Activated T-helper 17 cell treated with anti-CD3 and anti-CD28 coated beads, Interleukin-2, amount 50 U/mL, for 72 hours (primary cell): ENCODE results near the gene LIN52. TPM values are rescaled to one million over a fixed set of nuclear protein-coding genes. Genes with fewer than 3 reads are reported as not detected.
A peak's percentile ranks its signal among the peaks of the same experiment; 100 is the strongest.

Experiments
- ATAC-seq: fragments of 150-1000 bp; cut with Tn5 transposase; replicated peaks from 2 replicates; pipeline ENCODE4 v1.10.0; 2021; ENCODE audit warnings: mild to moderate bottlenecking, moderate library complexity
- H3K27ac Mint-ChIP-seq: one replicate; pipeline ENCODE4 v1.8.0; 2022; ENCODE audit warnings: mixed read lengths
- H3K27me3 Mint-ChIP-seq: one replicate; pipeline ENCODE4 v1.8.0; 2022; ENCODE audit warnings: mixed read lengths
- H3K36me3 Mint-ChIP-seq: one replicate; pipeline ENCODE4 v1.8.0; 2022; ENCODE audit warnings: low read depth, mild to moderate bottlenecking, mixed read lengths
- H3K4me1 Mint-ChIP-seq: one replicate; pipeline ENCODE4 v1.8.0; 2022; ENCODE audit warnings: mixed read lengths
- H3K4me3 Mint-ChIP-seq: one replicate; pipeline ENCODE4 v1.8.0; 2022; ENCODE audit warnings: mild to moderate bottlenecking, mixed read lengths
- H3K9me3 Mint-ChIP-seq: one replicate; pipeline ENCODE4 v1.8.0; 2022; ENCODE audit warnings: mixed read lengths
- total RNA-seq, 2 donors: library from RNA; stranded (reverse); gene quantifications; one replicate each; pipeline ENCODE4 v1.2.3, GENCODE V29; 2022

The LIN52 gene
- total RNA-seq, 2 donors from 2014 or later, result 15.4 to 19.7 TPM

GRCh38 chr14:74194506-74195274 lies 109.9 kb downstream of the LIN52 start:
- no peaks in the 10 kb centered on the region for H3K9me3 Mint-ChIP-seq
- H3K27me3 Mint-ChIP-seq, result no peaks in the 10 kb centered on the region
- no peak overlapping the region for H3K27ac Mint-ChIP-seq
- no peak overlapping the region for H3K4me3 Mint-ChIP-seq
- ATAC-seq, result no peak
- no peaks in the 10 kb centered on the region for H3K4me1 Mint-ChIP-seq
- peaks cover 28% of the 10 kb centered on the region for H3K36me3 Mint-ChIP-seq

- no peak for ATAC-seq
- no peaks in the 10 kb centered on the region for H3K27me3 Mint-ChIP-seq
- H3K4me3 Mint-ChIP-seq, result no peak overlapping the region
- no peak overlapping the region for H3K27ac Mint-ChIP-seq
- peaks cover 33% of the 10 kb centered on the region for H3K36me3 Mint-ChIP-seq
- H3K9me3 Mint-ChIP-seq, result no peaks in the 10 kb centered on the region
- no peaks in the 10 kb centered on the region for H3K4me1 Mint-ChIP-seq
Measured at GRCh38 chr14:74195623-74196022, 110.9 kb downstream of the LIN52 start.

GRCh38 chr14:74198441-74199234 lies 113.9 kb downstream of the LIN52 start:
- Mint-ChIP-seq H3K36me3 (peaks cover 49% of the 10 kb centered on the region), H3K9me3 (no peaks in the 10 kb centered on the region), H3K27me3 (no peaks in the 10 kb centered on the region), H3K4me1 (no peaks in the 10 kb centered on the region), H3K4me3 (no peak overlapping the region), H3K27ac (no peak overlapping the region)
- ATAC-seq, result no peak

- ATAC-seq, result no peak
- Mint-ChIP-seq H3K9me3 (no peaks in the 10 kb centered on the region), H3K36me3 (peaks cover 50% of the 10 kb centered on the region), H3K4me1 (no peaks in the 10 kb centered on the region), H3K27ac (no peak overlapping the region), H3K27me3 (no peaks in the 10 kb centered on the region), H3K4me3 (no peak overlapping the region)
Measured at GRCh38 chr14:74202113-74202512, 117.4 kb downstream of the LIN52 start.

GRCh38 chr14:74203639-74204038 lies 118.9 kb downstream of the LIN52 start:
- no peaks in the 10 kb centered on the region for H3K9me3 Mint-ChIP-seq
- ATAC-seq, result no peak

GRCh38 chr14:74204491-74204890 lies 119.7 kb downstream of the LIN52 start:
- no peaks in the 10 kb centered on the region for H3K9me3 Mint-ChIP-seq
- H3K27me3 Mint-ChIP-seq, result no peaks in the 10 kb centered on the region
- ATAC-seq, result no peak
- no peaks in the 10 kb centered on the region for H3K4me1 Mint-ChIP-seq
- H3K27ac Mint-ChIP-seq, result no peak overlapping the region
- H3K4me3 Mint-ChIP-seq, result no peak overlapping the region
- peaks cover 38% of the 10 kb centered on the region for H3K36me3 Mint-ChIP-seq

More at GRCh38 chr14:74203639-74204038, 118.9 kb downstream of the LIN52 start:
- no peaks in the 10 kb centered on the region for H3K27me3 Mint-ChIP-seq
- no peaks in the 10 kb centered on the region for H3K4me1 Mint-ChIP-seq
- H3K36me3 Mint-ChIP-seq, result peaks cover 46% of the 10 kb centered on the region
- no peak overlapping the region for H3K4me3 Mint-ChIP-seq
- H3K27ac Mint-ChIP-seq, result no peak overlapping the region

GRCh38 chr14:74205882-74206281 lies 121.1 kb downstream of the LIN52 start:
- no peak overlapping the region for H3K4me3 Mint-ChIP-seq
- no peak for ATAC-seq
- no peaks in the 10 kb centered on the region for H3K9me3 Mint-ChIP-seq
- H3K4me1 Mint-ChIP-seq, result no peaks in the 10 kb centered on the region
- H3K36me3 Mint-ChIP-seq, result peaks cover 24% of the 10 kb centered on the region
- H3K27me3 Mint-ChIP-seq, result no peaks in the 10 kb centered on the region
- no peak overlapping the region for H3K27ac Mint-ChIP-seq

DNA sequence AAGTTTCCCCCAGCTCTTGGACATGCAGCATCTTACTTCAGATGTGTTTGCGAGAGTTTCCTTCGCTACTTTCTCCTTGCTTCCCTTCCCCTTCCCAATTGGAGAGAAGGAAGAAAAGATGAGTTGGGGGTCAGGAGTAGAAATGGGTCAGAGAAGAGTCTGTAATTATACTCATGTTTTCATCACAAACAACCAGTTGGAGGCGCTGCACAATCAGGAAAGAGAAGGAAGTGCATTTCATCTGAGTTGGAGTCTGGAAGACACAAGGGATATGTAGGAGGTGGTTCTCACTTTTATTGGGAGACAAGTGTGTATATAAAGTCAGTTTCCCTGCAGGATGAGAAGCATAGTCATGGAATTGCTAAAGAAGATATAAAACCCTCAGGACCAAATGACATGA lies 123.2 kb downstream of the LIN52 start:
- no peaks in the 10 kb centered on the region for H3K27me3 Mint-ChIP-seq
- no peak overlapping the region for H3K4me3 Mint-ChIP-seq
- H3K9me3 Mint-ChIP-seq, result no peaks in the 10 kb centered on the region
- H3K36me3 Mint-ChIP-seq, result peaks cover 7% of the 10 kb centered on the region
- H3K27ac Mint-ChIP-seq, result no peak overlapping the region
- ATAC-seq, result no peak
- no peaks in the 10 kb centered on the region for H3K4me1 Mint-ChIP-seq

DNA sequence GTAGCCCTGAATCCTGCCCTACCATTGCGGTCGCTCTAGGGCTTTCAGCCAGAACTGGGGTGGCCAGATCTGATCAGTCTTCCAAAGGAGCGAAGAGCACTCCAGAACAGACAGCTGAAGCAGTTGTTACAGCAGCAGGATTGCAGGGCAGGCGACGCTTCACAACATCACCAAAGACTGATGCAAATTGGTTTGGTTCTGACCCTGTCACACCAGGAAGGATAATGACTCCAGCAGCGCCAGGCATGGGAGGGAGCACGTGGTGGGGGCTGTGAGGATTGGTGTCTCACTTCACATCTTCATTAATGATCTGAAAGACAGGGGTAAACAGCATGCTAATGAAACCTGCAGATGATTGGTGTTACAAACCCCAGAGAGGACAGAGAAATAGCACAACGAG lies 123.9 kb downstream of the LIN52 start:
- ATAC-seq, result no peak
- no peak overlapping the region for H3K4me3 Mint-ChIP-seq
- H3K36me3 Mint-ChIP-seq, result peaks cover 2% of the 10 kb centered on the region
- no peaks in the 10 kb centered on the region for H3K9me3 Mint-ChIP-seq
- H3K27ac Mint-ChIP-seq, result no peak overlapping the region
- H3K4me1 Mint-ChIP-seq, result no peaks in the 10 kb centered on the region
- no peaks in the 10 kb centered on the region for H3K27me3 Mint-ChIP-seq

GRCh38 chr14:74211945-74212580 lies 127.3 kb downstream of the LIN52 start:
- H3K4me1 Mint-ChIP-seq, result no peaks in the 10 kb centered on the region
- no peaks in the 10 kb centered on the region for H3K9me3 Mint-ChIP-seq
- H3K27ac Mint-ChIP-seq, result no peak overlapping the region
- ATAC-seq, result no peak
- H3K36me3 Mint-ChIP-seq, result no peaks in the 10 kb centered on the region
- H3K27me3 Mint-ChIP-seq, result no peaks in the 10 kb centered on the region
- no peak overlapping the region for H3K4me3 Mint-ChIP-seq

DNA sequence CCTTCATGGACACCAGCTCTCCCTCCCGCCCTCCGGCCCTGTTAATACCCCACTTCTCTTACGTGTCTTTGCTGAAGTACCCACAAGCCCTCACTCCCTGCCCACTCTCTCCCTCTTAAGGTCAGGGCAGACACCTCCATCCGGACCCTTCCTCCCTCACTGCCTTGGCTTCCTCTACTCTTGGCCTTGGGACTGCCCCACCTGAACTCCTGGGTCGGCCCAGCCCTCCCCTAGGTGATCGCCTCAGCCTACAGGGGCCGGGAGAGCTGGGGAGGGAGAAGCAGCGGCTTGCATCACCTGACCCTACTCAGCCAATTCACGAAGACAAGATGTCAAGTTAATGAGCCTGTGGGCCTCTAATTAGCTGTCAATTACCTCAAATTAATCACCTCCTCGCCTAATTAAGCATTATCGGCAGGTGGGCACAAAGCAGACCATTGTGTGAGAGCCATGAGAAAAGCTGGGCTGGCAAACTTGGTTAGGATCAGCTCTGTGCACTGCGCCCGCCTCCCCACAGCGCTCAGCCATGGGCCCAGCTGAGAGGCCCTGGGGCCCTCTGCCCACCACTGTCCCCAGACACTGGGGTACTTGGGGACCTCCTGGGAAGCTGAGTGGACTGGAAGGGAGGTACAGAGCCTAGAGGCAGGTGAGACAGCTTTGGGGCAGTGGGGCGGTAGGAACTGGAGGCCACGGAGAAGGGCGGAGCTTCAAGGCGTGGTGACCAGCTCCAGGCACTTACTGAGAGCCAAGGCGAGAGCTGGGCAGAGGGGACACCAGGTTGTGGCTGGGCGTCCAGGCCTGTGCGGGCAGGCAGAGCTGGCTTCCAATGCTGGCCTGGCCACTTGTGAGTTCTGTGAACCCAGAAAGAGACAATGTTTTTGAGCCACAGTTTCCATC lies 129.4 kb downstream of the LIN52 start:
- ATAC-seq, result no peak
- Mint-ChIP-seq H3K36me3 (no peaks in the 10 kb centered on the region), H3K27ac (no peak overlapping the region), H3K27me3 (peaks cover 8% of the 10 kb centered on the region), H3K4me3 (no peak overlapping the region), H3K9me3 (no peaks in the 10 kb centered on the region), H3K4me1 (no peaks in the 10 kb centered on the region)

DNA sequence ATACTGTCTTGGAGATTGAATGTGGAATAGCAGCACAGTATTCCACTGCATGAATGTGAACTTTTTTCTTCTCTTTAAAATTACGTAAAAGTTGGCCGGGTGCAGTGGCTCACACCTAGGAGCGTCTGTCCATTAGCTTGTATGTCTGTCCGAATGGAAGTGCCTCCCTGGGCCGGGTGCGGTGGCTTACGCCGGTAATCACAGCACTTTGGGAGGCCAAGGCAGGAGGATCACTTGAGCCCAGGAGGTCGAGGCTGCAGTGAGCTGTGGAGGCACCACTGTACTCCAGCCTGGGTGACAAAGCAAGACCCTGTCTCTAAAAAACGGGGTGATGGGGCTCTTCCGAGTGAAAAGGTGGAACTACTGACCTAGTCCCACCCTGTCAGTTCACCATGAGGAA lies 131.9 kb downstream of the LIN52 start:
- peaks cover 8% of the 10 kb centered on the region for H3K27me3 Mint-ChIP-seq
- H3K36me3 Mint-ChIP-seq, result no peaks in the 10 kb centered on the region
- H3K4me3 Mint-ChIP-seq, result no peak overlapping the region
- ATAC-seq, result no peak
- H3K27ac Mint-ChIP-seq, result no peak overlapping the region
- H3K4me1 Mint-ChIP-seq, result no peaks in the 10 kb centered on the region
- H3K9me3 Mint-ChIP-seq, result no peaks in the 10 kb centered on the region

GRCh38 chr14:74217672-74218448 lies 133.1 kb downstream of the LIN52 start:
- Mint-ChIP-seq H3K9me3 (no peaks in the 10 kb centered on the region), H3K36me3 (no peaks in the 10 kb centered on the region), H3K4me1 (no peaks in the 10 kb centered on the region), H3K27ac (no peak overlapping the region), H3K4me3 (no peak overlapping the region), H3K27me3 (peaks cover 12% of the 10 kb centered on the region)
- peak; percentile 90 for ATAC-seq
